HEK293 (cell line): ENCODE measurements around the gene LRPPRC.

ENCODE experiments used
- RBAK ChIP-seq: fragments of 450-650 bp; formaldehyde crosslinking; IDR thresholded peaks from 2 replicates; pipeline ENCODE4 v1.5.1; 2016; ENCODE audit warnings: missing biosample characterization, missing genetic modification characterization
- ZNF10 ChIP-seq: fragments of 450-650 bp; formaldehyde crosslinking; IDR thresholded peaks from 2 replicates; pipeline ENCODE4 v1.5.1; 2017; ENCODE audit warnings: missing biosample characterization, missing genetic modification characterization
- ZNF221 ChIP-seq: fragments of 450-650 bp; formaldehyde crosslinking; IDR thresholded peaks from 2 replicates; pipeline ENCODE4 v1.5.1; 2017; ENCODE audit warnings: missing biosample characterization, missing genetic modification characterization, borderline replicate concordance
- ZNF549 ChIP-seq: fragments of 450-650 bp; IDR thresholded peaks from 2 replicates; pipeline ENCODE4 v1.5.1; 2018; ENCODE audit warnings: missing biosample characterization, missing genetic modification characterization, mild to moderate bottlenecking, inconsistent platforms, moderate library complexity
- TF ChIP-seq, protein P1 (sequence below): fragments of 450-650 bp; formaldehyde crosslinking; IDR thresholded peaks from 2 replicates; pipeline ENCODE4 v1.5.1; 2016; ENCODE audit warnings: missing biosample characterization, missing genetic modification characterization

GRCh38 chr2:44004735-44005602 lies 9.2 kb upstream of the LRPPRC start:
- no peak for TF ChIP-seq ZNF221 (tag by site-specific recombination)
- TF ChIP-seq ZNF549 = no peak
- TF ChIP-seq RBAK (tag by site-specific recombination) = no peak
- no peak for TF ChIP-seq ZNF10 (tag by site-specific recombination)
- TF ChIP-seq, protein P1, sequence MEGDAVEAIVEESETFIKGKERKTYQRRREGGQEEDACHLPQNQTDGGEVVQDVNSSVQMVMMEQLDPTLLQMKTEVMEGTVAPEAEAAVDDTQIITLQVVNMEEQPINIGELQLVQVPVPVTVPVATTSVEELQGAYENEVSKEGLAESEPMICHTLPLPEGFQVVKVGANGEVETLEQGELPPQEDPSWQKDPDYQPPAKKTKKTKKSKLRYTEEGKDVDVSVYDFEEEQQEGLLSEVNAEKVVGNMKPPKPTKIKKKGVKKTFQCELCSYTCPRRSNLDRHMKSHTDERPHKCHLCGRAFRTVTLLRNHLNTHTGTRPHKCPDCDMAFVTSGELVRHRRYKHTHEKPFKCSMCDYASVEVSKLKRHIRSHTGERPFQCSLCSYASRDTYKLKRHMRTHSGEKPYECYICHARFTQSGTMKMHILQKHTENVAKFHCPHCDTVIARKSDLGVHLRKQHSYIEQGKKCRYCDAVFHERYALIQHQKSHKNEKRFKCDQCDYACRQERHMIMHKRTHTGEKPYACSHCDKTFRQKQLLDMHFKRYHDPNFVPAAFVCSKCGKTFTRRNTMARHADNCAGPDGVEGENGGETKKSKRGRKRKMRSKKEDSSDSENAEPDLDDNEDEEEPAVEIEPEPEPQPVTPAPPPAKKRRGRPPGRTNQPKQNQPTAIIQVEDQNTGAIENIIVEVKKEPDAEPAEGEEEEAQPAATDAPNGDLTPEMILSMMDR (tag by site-specific recombination) = no peak
